ENCODE measurements around the gene CCDC38. TPM values are rescaled to one million over a fixed set of nuclear protein-coding genes. Genes with fewer than 3 reads are reported as not detected.

CCDC38 gene
- total and polyA plus RNA-seq, 10 of the 15 experiments (the other 5 are each of a cell fraction or from before 2014, with no cell fraction given) = 0.04 to 0.05 TPM; not detected in 8

DNA sequence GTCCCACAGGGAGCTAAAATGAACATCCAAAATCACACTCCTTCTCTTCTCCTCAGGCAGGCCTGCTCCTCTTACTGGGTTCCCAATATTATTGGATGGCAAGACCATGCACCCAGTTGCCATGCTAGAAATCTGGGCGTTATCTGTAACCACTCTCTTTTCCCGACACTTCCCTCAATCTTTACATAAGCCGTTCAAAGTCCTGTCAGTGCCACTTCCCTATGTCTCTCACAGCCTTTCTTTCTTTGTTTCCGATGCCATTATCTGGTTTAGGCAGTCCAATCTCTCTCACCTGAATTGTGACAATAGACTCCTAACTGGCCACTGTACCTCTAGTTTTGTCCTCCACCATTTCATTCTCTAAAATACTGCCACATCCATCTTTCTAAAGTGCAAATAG is 59.5 kb downstream of the CCDC38 start (continued):
- no peak for TF ChIP-seq ZNF24 (IDR thresholded peaks at IDR 0.05)
- TF ChIP-seq MXI1 (IDR thresholded peaks at IDR 0.05; ENCODE audit: low read depth, low read length) = no peak
- no peak for TF ChIP-seq DPF2 (IDR thresholded peaks at IDR 0.05)

DNA sequence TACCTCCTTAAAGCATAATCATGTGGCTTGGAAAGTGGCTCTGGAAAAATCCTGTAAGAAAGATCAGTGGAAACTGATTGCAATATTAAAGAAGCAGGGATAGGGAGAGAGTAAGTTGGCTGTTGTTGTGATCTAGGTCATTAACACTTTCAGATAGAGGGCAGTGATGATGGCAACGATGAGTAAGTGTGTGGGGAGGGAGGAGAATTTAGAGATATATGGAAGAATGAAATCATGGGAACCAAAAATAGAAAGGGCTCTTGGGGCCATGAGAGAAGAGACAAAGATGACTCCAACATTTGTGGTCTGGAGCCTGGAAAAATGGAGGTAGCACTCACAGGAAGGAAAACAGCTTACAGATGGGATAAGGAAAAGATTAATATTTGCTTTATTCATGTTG is 60.3 kb downstream of the CCDC38 start:
- TF ChIP-seq KDM1A (IDR thresholded peaks at IDR 0.05; ENCODE audit: borderline replicate concordance) = no peak
- TF ChIP-seq, protein P1, sequence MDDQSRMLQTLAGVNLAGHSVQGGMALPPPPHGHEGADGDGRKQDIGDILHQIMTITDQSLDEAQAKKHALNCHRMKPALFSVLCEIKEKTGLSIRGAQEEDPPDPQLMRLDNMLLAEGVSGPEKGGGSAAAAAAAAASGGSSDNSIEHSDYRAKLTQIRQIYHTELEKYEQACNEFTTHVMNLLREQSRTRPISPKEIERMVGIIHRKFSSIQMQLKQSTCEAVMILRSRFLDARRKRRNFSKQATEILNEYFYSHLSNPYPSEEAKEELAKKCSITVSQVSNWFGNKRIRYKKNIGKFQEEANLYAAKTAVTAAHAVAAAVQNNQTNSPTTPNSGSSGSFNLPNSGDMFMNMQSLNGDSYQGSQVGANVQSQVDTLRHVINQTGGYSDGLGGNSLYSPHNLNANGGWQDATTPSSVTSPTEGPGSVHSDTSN (IDR thresholded peaks at IDR 0.05; ENCODE audit: insufficient replicate concordance, low read depth, low read length) = no peak
- no peak for TF ChIP-seq GATAD2B (conservative IDR thresholded peaks at IDR 0.05; ENCODE audit: low read depth)
- TF ChIP-seq MYB (IDR thresholded peaks at IDR 0.05; ENCODE audit: borderline replicate concordance, low read depth, low read length) = no peak
- no peak for TF ChIP-seq HDAC6 (IDR thresholded peaks at IDR 0.05; ENCODE audit: unreplicated experiment)
- DNase-seq (ENCODE audit: low read depth, low spot score) (no peak), ATAC-seq (no peak), FAIRE-seq (no peak)
- BruUV-seq (replicated peaks) = no TSS peak
- Histone ChIP-seq H3K79me2 (ENCODE audit: control insufficient read depth, insufficient read depth, low read length) (no peaks in the 10 kb centered on the region), H3K27ac (ENCODE audit: control insufficient read depth, insufficient read depth) (no peak overlapping the region), H3K4me3 (no peak overlapping the region), H3K4me1 (ENCODE audit: control insufficient read depth, insufficient read depth, low read length) (no peaks in the 10 kb centered on the region), H3K9ac (ENCODE audit: control insufficient read depth, insufficient read depth, low read length) (no peak overlapping the region), H3K27me3 (replicated peaks in 1 of 2; ENCODE audit: control insufficient read depth in 2 of 2, insufficient read depth in 2 of 2, low read length in 1 of 2) (no peaks in the 10 kb centered on the region), H3K36me3 (ENCODE audit: control insufficient read depth in 2 of 2, insufficient read depth in 2 of 2, low read length in 1 of 2) (no peaks in the 10 kb centered on the region), H2AFZ (ENCODE audit: control insufficient read depth, low read depth, low read length) (no peak overlapping the region), H3K4me2 (ENCODE audit: control insufficient read depth, insufficient read depth) (no peak overlapping the region), H3K9me3 (replicated peaks; ENCODE audit: control insufficient read depth, insufficient read depth, low read length) (no peaks in the 10 kb centered on the region), H4K20me1 (ENCODE audit: control insufficient read depth, insufficient read depth) (no peaks in the 10 kb centered on the region)
- SMC1A ChIA-PET (ENCODE audit: uncharacterized antibody, unreplicated experiment) = no interaction called here
- CTCF ChIA-PET = no interaction called here
- intact Hi-C loops (cut with micrococcal nuclease; ENCODE audit: unreplicated experiment) (no loop called here), in situ Hi-C loops (cut with MboI) (no loop called here)
- POLR2A ChIA-PET = no interaction called here
- RAD21 ChIA-PET (ENCODE audit: unreplicated experiment) = no interaction called here
- WGBS (ENCODE audit: insufficient coverage, insufficient replicate concordance, low lambda C conversion rate, missing lambda C conversion rate) = 61% methylated on average over 1 of the region's 1 CpG

Data from GM12878 (cell line).